ENCODE measurements around the gene PLS3. TPM values are rescaled to one million over a fixed set of nuclear protein-coding genes. Genes with fewer than 3 reads are reported as not detected.

The PLS3 gene
- total RNA-seq, 1 donor from 2014 or later, result 417 TPM

- Mint-ChIP-seq H3K4me3 (peak overlapping the region; percentile 99), H3K4me1 (peaks cover 54% of the 10 kb centered on the region), H3K27ac (peak overlapping the region; percentile 100), H3K27me3 (ENCODE audit: low read depth) (no peaks in the 10 kb centered on the region), H3K36me3 (peaks cover 4% of the 10 kb centered on the region), H3K9me3 (no peaks in the 10 kb centered on the region)
- TF ChIP-seq, protein P1, sequence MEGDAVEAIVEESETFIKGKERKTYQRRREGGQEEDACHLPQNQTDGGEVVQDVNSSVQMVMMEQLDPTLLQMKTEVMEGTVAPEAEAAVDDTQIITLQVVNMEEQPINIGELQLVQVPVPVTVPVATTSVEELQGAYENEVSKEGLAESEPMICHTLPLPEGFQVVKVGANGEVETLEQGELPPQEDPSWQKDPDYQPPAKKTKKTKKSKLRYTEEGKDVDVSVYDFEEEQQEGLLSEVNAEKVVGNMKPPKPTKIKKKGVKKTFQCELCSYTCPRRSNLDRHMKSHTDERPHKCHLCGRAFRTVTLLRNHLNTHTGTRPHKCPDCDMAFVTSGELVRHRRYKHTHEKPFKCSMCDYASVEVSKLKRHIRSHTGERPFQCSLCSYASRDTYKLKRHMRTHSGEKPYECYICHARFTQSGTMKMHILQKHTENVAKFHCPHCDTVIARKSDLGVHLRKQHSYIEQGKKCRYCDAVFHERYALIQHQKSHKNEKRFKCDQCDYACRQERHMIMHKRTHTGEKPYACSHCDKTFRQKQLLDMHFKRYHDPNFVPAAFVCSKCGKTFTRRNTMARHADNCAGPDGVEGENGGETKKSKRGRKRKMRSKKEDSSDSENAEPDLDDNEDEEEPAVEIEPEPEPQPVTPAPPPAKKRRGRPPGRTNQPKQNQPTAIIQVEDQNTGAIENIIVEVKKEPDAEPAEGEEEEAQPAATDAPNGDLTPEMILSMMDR (IDR thresholded peaks at IDR 0.05; ENCODE audit: unreplicated experiment), result no peak
- DNase-seq (ENCODE audit: low spot score in 2 of 2, unreplicated experiment in 2 of 2), result peak; percentile 30 to 66
Observed at GRCh38 chrX:115561605-115562479, 868 bp downstream of the PLS3 start.

GRCh38 chrX:115562480-115562847 is 1.5 kb downstream of the PLS3 start:
- Mint-ChIP-seq H3K27ac (peak overlapping the region; percentile 100), H3K4me1 (peaks cover 56% of the 10 kb centered on the region), H3K9me3 (no peaks in the 10 kb centered on the region), H3K4me3 (peak overlapping the region; percentile 99), H3K27me3 (ENCODE audit: low read depth) (no peaks in the 10 kb centered on the region), H3K36me3 (peaks cover 6% of the 10 kb centered on the region)
- DNase-seq (ENCODE audit: low spot score in 2 of 2, unreplicated experiment in 2 of 2), result no peak
- TF ChIP-seq, protein P1 (IDR thresholded peaks at IDR 0.05; ENCODE audit: unreplicated experiment), result no peak

DNA sequence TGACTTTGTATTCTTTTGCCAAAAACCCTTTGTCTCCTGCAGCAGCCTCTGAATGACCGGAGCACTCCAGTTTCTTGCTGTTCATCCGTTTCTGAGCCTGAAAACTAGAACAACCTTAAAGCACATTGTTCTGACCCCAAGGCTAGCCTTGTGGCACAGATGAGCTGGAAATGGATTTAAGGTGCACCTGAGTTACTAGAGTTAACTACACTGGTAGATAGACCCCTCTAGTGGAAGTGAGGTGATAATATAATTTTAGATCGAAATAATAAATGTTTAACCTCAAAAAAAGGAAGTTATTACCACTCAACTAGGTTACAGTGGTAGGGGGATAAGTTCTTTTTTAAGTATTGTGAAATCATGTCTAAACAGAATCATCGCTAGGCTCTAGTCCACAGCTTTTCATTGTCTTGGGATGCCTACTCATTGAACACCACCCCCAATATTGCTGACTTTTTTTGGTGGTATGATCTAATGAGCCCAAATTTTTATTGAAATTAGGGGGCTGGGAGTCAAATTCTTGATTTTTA is 2.7 kb downstream of the PLS3 start:
- TF ChIP-seq, protein P1 (IDR thresholded peaks at IDR 0.05; ENCODE audit: unreplicated experiment), result no peak
- H3K36me3 Mint-ChIP-seq, result peaks cover 9% of the 10 kb centered on the region
- no peaks in the 10 kb centered on the region for H3K27me3 Mint-ChIP-seq (ENCODE audit: low read depth)
- peaks cover 59% of the 10 kb centered on the region for H3K4me1 Mint-ChIP-seq
- H3K27ac Mint-ChIP-seq, result peak overlapping the region; percentile 100
- DNase-seq (ENCODE audit: low spot score in 2 of 2, unreplicated experiment in 2 of 2), result no peak
- H3K9me3 Mint-ChIP-seq, result no peaks in the 10 kb centered on the region
- H3K4me3 Mint-ChIP-seq, result peak overlapping the region; percentile 99

DNA sequence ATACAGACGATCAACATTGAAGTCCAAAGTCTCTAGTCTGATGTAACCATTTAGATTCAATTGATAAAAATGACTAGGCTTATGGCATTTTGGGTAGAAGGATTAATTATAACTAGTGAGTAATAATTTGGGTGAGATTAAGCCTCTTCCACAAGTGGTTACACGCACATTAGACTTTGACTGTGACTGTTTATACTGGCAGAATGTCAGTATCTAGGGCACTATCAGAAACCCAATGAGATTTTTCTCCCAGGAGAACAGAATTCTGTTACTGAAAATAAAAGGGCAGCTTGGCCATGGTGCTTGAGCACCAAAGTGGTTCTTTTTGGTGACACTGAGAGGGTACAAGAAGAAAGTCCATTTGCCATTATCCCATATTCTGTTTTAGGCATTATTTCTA is 3.3 kb downstream of the PLS3 start:
- DNase-seq (ENCODE audit: low spot score in 2 of 2, unreplicated experiment in 2 of 2), result no peak
- Mint-ChIP-seq H3K4me1 (peaks cover 61% of the 10 kb centered on the region), H3K27me3 (ENCODE audit: low read depth) (no peaks in the 10 kb centered on the region), H3K36me3 (peaks cover 9% of the 10 kb centered on the region), H3K9me3 (no peaks in the 10 kb centered on the region), H3K27ac (peak overlapping the region; percentile 100), H3K4me3 (peak overlapping the region; percentile 99)
- TF ChIP-seq, protein P1 (IDR thresholded peaks at IDR 0.05; ENCODE audit: unreplicated experiment), result no peak

GRCh38 chrX:115565888-115566287 is 4.9 kb downstream of the PLS3 start:
- H3K4me1 Mint-ChIP-seq, result peaks cover 49% of the 10 kb centered on the region
- no peaks in the 10 kb centered on the region for H3K27me3 Mint-ChIP-seq (ENCODE audit: low read depth)
- TF ChIP-seq, protein P1 (IDR thresholded peaks at IDR 0.05; ENCODE audit: unreplicated experiment), result no peak
- H3K36me3 Mint-ChIP-seq, result peaks cover 15% of the 10 kb centered on the region
- H3K4me3 Mint-ChIP-seq, result peak overlapping the region; percentile 40
- peak overlapping the region; percentile 43 for H3K27ac Mint-ChIP-seq
- H3K9me3 Mint-ChIP-seq, result no peaks in the 10 kb centered on the region
- DNase-seq (ENCODE audit: low spot score in 2 of 2, unreplicated experiment in 2 of 2), result no peak

Measured in mesothelial cell of epicardium (in vitro differentiated cells).